HepG2 (cell line): ENCODE measurements around the gene NUDT21. TPM values are rescaled to one million over a fixed set of nuclear protein-coding genes. Genes with fewer than 3 reads are reported as not detected.

Experiments used
- ATAC-seq: fragments of 200-7000 bp; cut with Tn5 transposase; 3 replicates; pipeline ENCODE4 v1.9.1; 2020; ENCODE audit warnings: mild to moderate bottlenecking, moderate library complexity
- BruUV-seq: library from RNA; stranded (reverse); fragments of 400-500 nt; replicated peaks from 2 replicates; lab custom pipeline; 2021; lab: Mats Ljungman, UMichigan
- CTCF ChIA-PET: fragments of 300-600 bp; formaldehyde crosslinking; extraction: SDS; loops from one replicate; lab custom pipeline; 2021; ENCODE audit warnings: low total read pairs, inconsistent platforms, low intra/inter-chr PET ratio; lab: Yijun Ruan, JAX
- POLR2A ChIA-PET: fragments of 350-600 bp; sonication (Branson Sonifier 250); formaldehyde crosslinking; loops from one replicate; lab custom pipeline; 2020; ENCODE audit warnings: antibody characterized with exemption, inconsistent platforms; lab: Yijun Ruan, JAX
- DNase-seq: peaks from one replicate; pipeline ENCODE4 v3.0.0-alpha.2; 2015; ENCODE audit warnings: low spot score
- FAIRE-seq: peaks from 3 replicates; lab custom pipeline; 2011; peaks lifted over from hg19 to GRCh38; lab: Jason Lieb, UNC
- H2AFZ ChIP-seq: one replicate; pipeline ENCODE4 v1.6.1; 2011; ENCODE audit warnings: low read length, inconsistent platforms
- H3K27ac ChIP-seq: fragments of 300-600 bp; 3 replicates; pipeline ENCODE4 v1.8.0; 2011; ENCODE audit warnings: mixed run types, mild to moderate bottlenecking, mixed read lengths, low read length, inconsistent platforms; ENCODE audit not compliant: insufficient read depth; ENCODE audit errors: extremely low read length
- H3K27me3 ChIP-seq, 2 experiments: fragments of 200-600 bp in 1 of 2; 2 replicates in 1 of 2; 3 replicates in 1 of 2; pipeline versions ENCODE4 v1.6.0 to v1.8.0; 2011; ENCODE audit warnings: low read length in 2 of 2, mild to moderate bottlenecking in 2 of 2, moderate library complexity in 2 of 2, inconsistent platforms in 1 of 2; ENCODE audit not compliant: insufficient read depth in 2 of 2, control insufficient read depth in 1 of 2
- H3K36me3 ChIP-seq, 2 experiments: fragments of 200-600 bp in 1 of 2; replicated peaks in 1 of 2; 2 replicates in 1 of 2; 3 replicates in 1 of 2; pipeline versions ENCODE4 v1.5.1 to v1.8.0; 2011; ENCODE audit warnings: low read length in 2 of 2, inconsistent platforms in 1 of 2; ENCODE audit not compliant: insufficient read depth in 2 of 2, control insufficient read depth in 1 of 2
- H3K4me1 ChIP-seq: 2 replicates; pipeline ENCODE4 v1.5.1; 2012; ENCODE audit warnings: low read length, inconsistent platforms; ENCODE audit not compliant: insufficient read depth
- H3K4me2 ChIP-seq: 2 replicates; pipeline ENCODE4 v1.6.0; 2011; ENCODE audit warnings: low read depth, low read length, inconsistent platforms
- H3K4me3 ChIP-seq, 3 experiments: fragments of 200-600 bp in 1 of 3; sonication (generic), shearing (Covaris generic) in 1 of 3; replicated peaks in 1 of 3; 2 replicates each; pipeline ENCODE4 v1.5.1; 2011 to 2016; ENCODE audit warnings: low read length in 3 of 3, inconsistent platforms in 2 of 3, low read depth in 2 of 3, mild to moderate bottlenecking in 2 of 3, control low read depth in 1 of 3, mixed read lengths in 1 of 3; ENCODE audit not compliant: insufficient read depth in 1 of 3
- H3K79me2 ChIP-seq: one replicate; pipeline ENCODE4 v1.6.1; 2011; ENCODE audit warnings: low read length, inconsistent platforms; ENCODE audit not compliant: insufficient read depth
- H3K9ac ChIP-seq: 2 replicates; pipeline ENCODE4 v1.6.0; 2011; ENCODE audit warnings: mild to moderate bottlenecking, low read depth, low read length, inconsistent platforms; ENCODE audit not compliant: insufficient read depth
- H3K9me3 ChIP-seq: 2 replicates; pipeline ENCODE4 v1.5.1; 2012; ENCODE audit warnings: mild to moderate bottlenecking, low read length
- H4K20me1 ChIP-seq: 2 replicates; pipeline ENCODE4 v1.6.0; 2011; ENCODE audit warnings: inconsistent platforms, mild to moderate bottlenecking, low read length, moderate library complexity; ENCODE audit not compliant: insufficient read depth
- BRCA1 ChIP-seq: sonication (generic); formaldehyde crosslinking; IDR thresholded peaks from 2 replicates; pipeline ENCODE4 v1.4.0; 2020; ENCODE audit warnings: missing genetic modification reagents
- EHMT2 ChIP-seq: fragments of 200-600 bp; sonication (generic); IDR thresholded peaks from 2 replicates; pipeline ENCODE4 v1.7.0; 2017; ENCODE audit warnings: antibody characterized with exemption, low read depth, low read length, borderline replicate concordance
- MLLT10 ChIP-seq: sonication (generic); formaldehyde crosslinking; IDR thresholded peaks from 2 replicates; pipeline ENCODE4 v1.4.0; 2020; ENCODE audit warnings: missing genetic modification reagents
- TSC22D2 ChIP-seq: sonication (generic); formaldehyde crosslinking; IDR thresholded peaks from 2 replicates; pipeline ENCODE4 v1.5.1; 2020; ENCODE audit warnings: missing genetic modification reagents, mild to moderate bottlenecking, borderline replicate concordance
- ZBTB1 ChIP-seq: sonication (generic); formaldehyde crosslinking; IDR thresholded peaks from 2 replicates; pipeline ENCODE4 v1.4.0; 2020; ENCODE audit warnings: missing genetic modification reagents, borderline replicate concordance
- ZFP36L1 ChIP-seq: sonication (generic); formaldehyde crosslinking; IDR thresholded peaks from 2 replicates; pipeline ENCODE4 v1.8.0; 2022; ENCODE audit warnings: mild to moderate bottlenecking, missing genetic modification reagents, moderate library complexity
- ZNF761 ChIP-seq: sonication (generic); formaldehyde crosslinking; conservative IDR thresholded peaks from 2 replicates; pipeline ENCODE4 v1.4.0; 2020; ENCODE audit warnings: mild to moderate bottlenecking, missing genetic modification reagents
- ZNF772 ChIP-seq: sonication (generic); formaldehyde crosslinking; IDR thresholded peaks from 2 replicates; pipeline ENCODE4 v1.5.0; 2020; ENCODE audit warnings: mild to moderate bottlenecking, missing genetic modification reagents
- WGBS: methylation state at CpG from one replicate; pipeline ENCODE4 v1.1.6; 2017; ENCODE audit warnings: low lambda C conversion rate; 5-methylcytosine and 5-hydroxymethylcytosine counted together
- in situ Hi-C: cut with HindIII; loops from 2 replicates; pipeline ENCODE4 v1.10.0; 2017; ENCODE audit warnings: low pct_unique_long_range_greater_than_20kb; ENCODE audit not compliant: extremely low pct_ligation_motif_present
- intact Hi-C: fragments of 100-400 bp; cut with micrococcal nuclease; formaldehyde crosslinking; loops from one replicate; pipeline ENCODE4 v1.10.0; 2022; ENCODE audit not compliant: unreplicated experiment
- polyA plus RNA-seq, 8 experiments: library from polyadenylated mRNA; depleted of rRNA in 3 of 8; stranded (reverse) in 7 of 8; unstranded in 1 of 8; fragments of >200 nt; fragmentation: Illumina TruSeq in 4 of 8; extraction: Trizol in 4 of 8; gene quantifications; 2 replicates each; pipeline versions ENCODE4 v1.2.1 to v1.2.3, GENCODE V29; 2011 to 2016; ENCODE audit warnings: low read depth in 4 of 8, missing spikeins in 1 of 8, mixed read lengths in 1 of 8; ENCODE audit not compliant: insufficient read depth in 1 of 8
- total RNA-seq, 5 experiments: library from RNA; depleted of rRNA; stranded (reverse); fragments of >200 nt; fragmentation: Illumina TruSeq; extraction: Trizol; gene quantifications; 2 replicates each; pipeline ENCODE4 v1.2.3, GENCODE V29; 2016; ENCODE audit warnings: low read depth in 1 of 5

NUDT21 gene
- total and polyA plus RNA-seq, 2 of the 13 experiments (the other 11 are each of a cell fraction or from before 2014, with no cell fraction given), result 177 to 210 TPM

GRCh38 chr16:56447286-56447685 is 3.8 kb downstream of the NUDT21 start:
- peaks cover 14 to 50% of the 10 kb centered on the region in 2 experiments for H3K36me3 ChIP-seq
- no peak for TF ChIP-seq TSC22D2 (CRISPR knock-in tag)
- DNase-seq (no peak), FAIRE-seq (no peak), ATAC-seq (no peak)
- peaks cover 30% of the 10 kb centered on the region for H4K20me1 ChIP-seq
- no peak overlapping the region for H3K27ac ChIP-seq
- H3K9me3 ChIP-seq, result no peaks in the 10 kb centered on the region
- in situ Hi-C loops, result no loop called here
- H3K9ac ChIP-seq, result no peak overlapping the region
- no TSS peak for BruUV-seq
- peaks cover 33% of the 10 kb centered on the region for H3K4me1 ChIP-seq
- no peaks in the 10 kb centered on the region; a peak in 1 of 5 replicates for H3K27me3 ChIP-seq
- intact Hi-C loops, result no loop called here
- ChIA-PET CTCF (no interaction called here), POLR2A (no interaction called here)
- H3K79me2 ChIP-seq, result peaks cover 53% of the 10 kb centered on the region
- H2AFZ ChIP-seq, result no peak overlapping the region
- WGBS, result 96% methylated on average over 2 of the region's 2 CpGs
- no peak overlapping the region for H3K4me3 ChIP-seq
- H3K4me2 ChIP-seq, result no peak overlapping the region

DNA sequence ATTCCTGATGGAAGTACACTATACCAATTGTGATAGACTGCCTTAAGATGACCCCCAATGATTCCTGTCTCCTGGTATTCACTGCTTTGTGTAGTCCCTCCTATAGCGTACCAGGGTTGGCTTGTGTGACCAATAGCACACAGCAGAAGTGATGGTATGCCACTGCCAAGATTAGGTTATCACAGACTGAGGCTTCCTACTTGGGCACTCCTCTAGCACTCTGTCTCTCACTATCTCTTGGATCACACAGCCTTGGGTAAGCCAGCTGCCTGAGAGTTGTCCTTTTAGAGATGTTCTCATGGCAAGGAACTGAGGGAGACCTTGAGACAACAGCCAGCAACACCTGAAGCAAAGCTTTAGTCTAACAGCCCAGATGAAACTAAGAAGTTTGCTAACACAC is 13.1 kb downstream of the NUDT21 start:
- TF ChIP-seq ZNF772 (CRISPR knock-in tag), result no peak
- no peak for TF ChIP-seq ZFP36L1 (CRISPR knock-in tag)
- no peak for TF ChIP-seq MLLT10 (CRISPR knock-in tag)
- no peak for TF ChIP-seq ZNF761 (CRISPR knock-in tag)
- no peak for TF ChIP-seq ZBTB1 (CRISPR knock-in tag)
- TF ChIP-seq EHMT2, result no peak
- TF ChIP-seq BRCA1, result no peak
- Histone ChIP-seq H3K79me2 (no peaks in the 10 kb centered on the region), H3K4me2 (no peak overlapping the region), H3K27ac (no peak overlapping the region), H3K4me1 (no peaks in the 10 kb centered on the region), H3K4me3 (no peak overlapping the region), H3K9ac (no peak overlapping the region), H3K36me3 (peaks cover 11 to 78% of the 10 kb centered on the region in 2 experiments), H4K20me1 (no peaks in the 10 kb centered on the region), H3K9me3 (no peaks in the 10 kb centered on the region), H2AFZ (no peak overlapping the region), H3K27me3 (no peaks in the 10 kb centered on the region)
- ChIA-PET POLR2A (interaction anchor here (1.1 kb wide), 1 partner anchor 15 kb away, joined by 3 read pairs; no protein-coding TSS in a partner anchor), CTCF (no interaction called here)
- DNase-seq (no peak), FAIRE-seq (no peak), ATAC-seq (no peak; the same call in 2 of the 3 replicates)
- intact Hi-C loops (no loop called here), in situ Hi-C loops (no loop called here)
- no TSS peak for BruUV-seq
- WGBS, result 100% methylated on average over 1 of the region's 1 CpG
